Effector CD8-positive, alpha-beta T cell (primary cell): ENCODE measurements around the gene RGS9.

Experiments
- DNase-seq: peaks from one replicate; lab custom pipeline; 2025; lab: John Stamatoyannopoulos, UW

The RGS9 gene

DNA sequence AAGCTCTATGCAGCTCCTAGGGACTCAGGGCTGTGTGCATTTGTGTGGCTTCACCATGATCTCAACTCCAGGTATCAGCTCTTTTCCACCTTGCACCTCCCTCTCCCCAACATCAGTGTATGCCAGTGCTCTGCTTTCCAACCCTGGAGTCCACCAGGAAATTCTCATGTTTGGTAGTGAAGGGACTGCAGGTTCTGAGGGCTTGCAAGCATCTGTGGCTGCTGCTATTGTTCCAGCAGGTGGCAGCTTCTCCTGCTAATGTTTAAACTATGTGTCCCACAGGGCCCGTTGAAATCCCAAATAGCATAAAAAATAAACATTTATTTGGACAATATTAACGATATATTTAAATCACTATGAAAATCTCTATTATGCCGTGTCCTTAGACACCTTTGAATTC, 82.0 kb downstream of the RGS9 start:
- no peak for DNase-seq

DNA sequence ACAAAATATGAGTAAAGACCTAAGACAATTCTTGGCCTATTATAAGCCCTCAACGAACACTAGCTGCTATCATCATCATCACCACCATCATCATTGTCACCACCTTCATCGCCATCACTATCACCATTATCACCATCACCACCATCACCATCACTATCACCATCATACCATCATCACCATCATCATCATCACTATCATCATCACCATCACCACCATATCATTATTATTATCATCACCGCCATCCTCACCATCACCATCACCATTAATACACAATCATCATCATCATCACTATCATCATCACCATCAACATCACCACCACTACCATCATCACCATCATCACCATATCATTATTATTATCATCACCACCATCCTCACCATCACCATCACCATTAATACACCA, 82.5 kb downstream of the RGS9 start:
- DNase-seq: no peak

GRCh38 chr17:65220732-65221131, 83.6 kb downstream of the RGS9 start:
- no peak for DNase-seq

DNA sequence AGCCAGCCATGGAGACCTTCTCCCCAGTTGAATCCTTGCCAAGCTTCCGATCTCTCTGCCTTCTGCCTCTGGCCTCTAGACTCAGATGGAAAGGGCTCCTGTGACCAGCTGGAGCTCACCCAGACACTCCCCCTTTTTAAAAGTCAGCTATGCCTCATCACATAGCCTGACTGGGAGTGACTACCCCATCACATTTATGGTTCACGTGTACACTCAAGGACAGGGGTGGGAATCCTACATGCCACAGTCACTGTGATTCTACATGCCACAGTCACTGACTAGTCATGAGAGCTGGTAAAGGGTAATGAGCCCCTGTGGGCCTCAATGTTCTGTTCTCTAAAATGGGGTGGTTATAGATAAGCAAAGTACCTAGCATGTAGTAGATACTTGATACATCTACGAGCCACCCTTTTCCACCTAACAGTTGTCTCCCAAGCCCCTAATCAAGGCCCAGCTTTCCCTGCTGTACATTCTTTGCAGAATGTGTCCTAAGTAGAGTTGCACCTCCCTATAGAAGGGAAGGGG, 85.1 kb downstream of the RGS9 start:
- no peak for DNase-seq

DNA sequence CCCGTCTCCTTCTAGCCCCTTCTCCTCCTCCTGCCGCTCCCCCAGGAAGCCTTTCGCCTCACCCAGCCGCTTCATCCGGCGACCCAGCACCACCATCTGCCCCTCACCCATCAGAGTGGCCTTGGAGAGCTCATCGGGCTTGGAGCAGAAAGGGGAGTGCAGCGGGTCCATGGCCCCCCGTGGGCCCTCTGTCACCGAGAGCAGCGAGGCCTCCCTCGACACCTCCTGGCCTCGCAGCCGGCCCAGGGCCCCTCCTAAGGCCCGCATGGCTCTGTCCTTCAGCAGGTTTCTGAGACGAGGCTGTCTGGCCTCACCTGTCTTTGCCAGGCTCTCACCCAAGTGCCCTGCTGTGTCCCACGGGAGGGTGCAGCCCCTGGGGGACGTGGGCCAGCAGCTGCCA, 87.9 kb downstream of the RGS9 start:
- no peak for DNase-seq

DNA sequence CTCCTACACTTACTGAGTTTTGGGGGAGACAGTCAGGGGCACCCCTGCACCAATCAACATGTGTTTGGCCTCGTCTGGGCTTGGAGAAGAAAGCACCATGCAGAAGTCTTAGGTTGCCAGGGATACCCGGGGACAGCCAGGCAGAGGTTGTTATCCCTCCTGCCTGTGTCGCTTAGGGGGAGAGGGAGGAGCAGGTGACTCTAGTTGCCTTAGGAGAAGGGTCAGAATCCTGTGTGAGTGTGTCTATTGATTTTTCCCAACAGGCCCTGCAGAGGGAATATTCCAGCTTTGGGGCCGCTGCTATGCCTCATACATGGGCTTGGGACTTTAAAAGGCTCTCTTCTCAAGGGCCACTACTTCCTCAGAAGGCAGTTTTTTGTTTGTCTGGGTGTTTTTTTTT, 89.1 kb downstream of the RGS9 start:
- no peak for DNase-seq

GRCh38 chr17:65227637-65228036, 90.5 kb downstream of the RGS9 start:
- DNase-seq: no peak

DNA sequence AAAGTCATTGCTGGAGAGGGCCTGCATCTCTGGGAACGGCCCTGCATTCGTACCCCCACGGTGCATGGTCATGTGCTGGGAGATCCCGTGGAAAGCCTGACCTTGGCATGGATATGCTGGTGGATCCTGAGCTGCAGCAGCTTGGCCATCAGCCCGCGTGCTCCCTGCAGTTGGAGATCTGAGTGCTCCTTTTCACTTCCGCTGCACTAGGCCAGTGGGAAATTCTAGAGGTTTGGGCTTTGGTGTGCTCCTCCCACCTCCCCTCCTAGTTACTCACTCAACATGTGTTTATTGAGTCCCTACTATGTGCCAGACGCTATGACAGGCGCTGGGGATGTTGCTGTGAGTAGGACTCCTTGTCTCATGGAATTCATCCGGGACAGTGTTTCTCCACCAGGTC, 91.1 kb downstream of the RGS9 start:
- DNase-seq: no peak

GRCh38 chr17:65228734-65229620, 91.8 kb downstream of the RGS9 start:
- DNase-seq: no peak

- DNase-seq: no peak
These were observed 92.4 kb downstream of the RGS9 start for GRCh38 chr17:65229621-65229995.

DNA sequence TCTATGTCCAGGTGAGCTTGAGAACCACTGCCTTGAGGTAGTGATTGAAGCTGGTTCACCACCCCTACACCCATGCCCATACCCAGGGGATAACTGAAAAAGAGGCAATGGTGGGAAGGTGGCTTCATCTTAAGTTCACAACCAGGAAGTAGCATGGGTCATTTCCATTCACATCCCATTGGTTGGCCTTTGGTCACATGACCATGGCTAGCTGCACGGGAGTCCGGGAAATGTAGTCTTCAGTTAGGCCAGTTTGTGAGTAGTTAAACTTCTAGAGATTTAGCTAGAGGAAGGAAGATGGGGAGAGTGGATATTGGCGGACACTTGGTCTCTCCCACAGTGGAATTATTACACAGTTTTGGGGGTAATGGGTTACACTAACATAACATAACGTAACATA, 92.9 kb downstream of the RGS9 start:
- DNase-seq: no peak

DNA sequence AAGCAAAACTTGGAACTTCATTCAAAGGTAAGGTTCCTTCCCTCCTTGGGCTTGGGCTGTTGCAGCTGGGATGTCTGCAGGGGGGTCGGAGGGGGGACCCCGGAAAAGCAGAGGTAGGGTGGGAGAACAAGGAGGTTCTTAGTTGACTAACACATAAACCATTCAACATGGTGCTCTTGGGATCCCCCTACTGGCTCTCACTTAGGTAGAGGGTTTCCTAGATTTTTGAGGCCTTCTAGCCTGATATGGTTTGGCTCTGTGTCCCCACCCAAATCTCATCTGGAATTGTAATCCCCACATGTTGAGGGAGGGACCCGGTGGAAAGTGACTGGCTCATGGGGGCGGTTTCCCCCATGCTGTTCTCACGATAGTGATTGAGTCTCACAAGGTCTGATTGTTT, 93.9 kb downstream of the RGS9 start:
- no peak for DNase-seq

GRCh38 chr17:65231662-65232335, 94.6 kb downstream of the RGS9 start:
- no peak for DNase-seq

DNA sequence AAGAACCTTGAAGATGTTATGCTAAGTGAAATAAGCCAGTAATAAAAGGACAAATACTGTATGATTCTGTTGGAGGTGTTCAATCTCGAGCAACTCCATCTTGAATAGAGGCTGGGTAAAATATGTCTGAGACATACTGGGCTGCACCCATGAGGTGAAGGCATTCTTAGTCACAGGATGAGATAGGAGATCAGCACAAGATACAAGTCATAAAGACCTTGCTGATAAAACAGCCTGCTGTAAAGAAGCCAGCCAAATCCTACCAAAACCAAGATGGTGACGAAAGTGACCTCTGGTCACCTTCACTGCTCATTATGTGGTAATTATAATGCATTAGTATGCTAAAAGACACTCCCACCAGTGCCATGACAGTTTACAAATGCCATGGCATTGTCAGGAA, 98.1 kb downstream of the RGS9 start:
- no peak for DNase-seq

GRCh38 chr17:65236321-65236720, 99.2 kb downstream of the RGS9 start:
- DNase-seq: no peak

DNA sequence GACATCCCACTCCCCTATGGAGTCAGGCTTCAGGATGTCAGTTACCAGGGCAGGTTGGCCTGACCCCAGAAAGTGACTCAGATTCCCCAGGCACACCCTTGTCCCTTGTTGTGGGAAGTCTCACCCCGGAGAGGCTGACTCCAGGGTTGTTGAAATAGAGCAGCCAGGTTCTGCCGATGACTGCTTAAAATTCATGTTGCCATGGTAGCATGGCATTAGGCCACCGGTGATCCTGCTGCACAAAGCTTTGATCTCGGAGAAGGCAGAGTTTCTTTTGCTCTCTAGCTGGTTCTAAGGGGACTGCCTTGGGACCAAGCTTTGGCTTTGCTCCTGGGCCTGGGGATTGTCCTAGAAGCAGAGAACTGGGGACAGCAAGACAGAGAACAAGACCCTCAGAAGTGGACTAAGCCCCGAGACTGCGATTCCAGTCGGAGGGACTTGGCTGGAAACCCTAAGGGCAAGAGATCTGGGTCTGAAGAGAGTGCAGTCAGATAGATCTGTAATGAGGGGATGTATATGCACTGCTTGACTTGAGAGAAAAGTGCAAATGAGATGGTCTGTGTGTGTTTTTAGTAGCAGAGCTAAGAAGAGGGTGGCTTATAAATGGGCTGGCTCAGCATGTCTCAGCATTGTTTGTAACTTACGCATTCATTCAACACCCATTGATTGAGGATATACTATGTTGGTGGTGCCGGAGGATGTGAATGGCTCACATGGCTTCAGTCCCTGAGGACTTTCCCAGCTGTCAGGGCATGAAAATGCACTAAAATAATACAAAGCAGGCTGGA, 106.9 kb downstream of the RGS9 start:
- no peak for DNase-seq

GRCh38 chr17:65246252-65246651, 109.1 kb downstream of the RGS9 start:
- no peak for DNase-seq

GRCh38 chr17:65249774-65250173, 112.6 kb downstream of the RGS9 start:
- no peak for DNase-seq

GRCh38 chr17:65254166-65254565, 117.0 kb downstream of the RGS9 start:
- no peak for DNase-seq

- DNase-seq: no peak
These were observed 122.1 kb downstream of the RGS9 start for GRCh38 chr17:65259281-65259680.

DNA sequence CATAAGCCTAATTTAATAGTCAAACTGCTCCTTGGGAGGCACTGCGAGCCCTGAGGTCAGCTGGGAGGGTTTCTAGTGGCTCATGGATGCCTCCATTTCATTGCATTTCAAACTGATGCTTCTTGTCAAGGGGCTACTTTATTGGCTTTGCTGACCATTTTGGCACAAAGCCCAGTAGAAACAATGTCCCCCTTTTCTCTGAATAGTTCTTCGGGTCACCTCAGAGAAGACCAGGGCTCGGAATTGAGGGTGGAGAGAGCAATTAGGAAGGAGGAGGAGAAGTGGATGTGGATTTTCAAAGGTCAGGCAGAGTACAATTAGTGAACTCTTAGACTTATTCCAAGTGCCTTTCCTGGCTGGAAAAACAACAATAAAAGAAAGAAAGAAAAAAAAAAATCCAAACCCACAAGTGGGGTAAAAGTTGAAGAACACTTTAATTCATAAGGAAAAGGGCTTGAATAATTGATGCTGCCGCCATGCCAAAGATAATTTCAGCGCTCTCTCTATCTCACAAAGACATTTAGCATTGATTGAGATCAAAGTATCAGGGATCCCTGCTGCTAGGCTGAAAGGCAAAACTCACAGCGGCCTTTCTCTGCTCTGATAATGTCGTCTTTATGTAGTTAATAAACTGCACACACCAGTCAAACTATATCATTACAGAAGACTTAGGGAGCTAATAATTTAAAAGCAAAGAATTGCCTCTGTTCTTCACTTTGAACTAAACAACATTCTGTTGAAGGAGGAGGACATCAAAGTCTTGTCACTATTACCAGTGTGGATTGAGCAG, 122.7 kb downstream of the RGS9 start:
- DNase-seq: no peak

- DNase-seq: no peak
These were observed 123.5 kb downstream of the RGS9 start for GRCh38 chr17:65260626-65261025.
